Body of pancreas (tissue), 4 donors: ENCODE data around the gene IL10.

ENCODE experiments used
- CTCF ChIP-seq, 7 experiments: fragments of 450-650 bp in 4 of 7; fragments of 200-600 bp in 3 of 7; sonication (generic) in 3 of 7; IDR thresholded peaks; one replicate each; pipeline ENCODE4 v1.5.1; 2016 to 2019; ENCODE audit warnings: antibody characterized with exemption in 7 of 7
- POLR2A ChIP-seq, 3 donors: fragments of 450-650 bp; IDR thresholded peaks; one replicate each; pipeline ENCODE4 v1.6.1; 2016; ENCODE audit warnings: antibody characterized with exemption in 3 of 3, mild to moderate bottlenecking in 2 of 3

- TF ChIP-seq CTCF (IDR thresholded peaks at IDR 0.05) (no peak), POLR2A (IDR thresholded peaks at IDR 0.05) (no peak)
Measured at GRCh38 chr1:206728697-206728987, 43.7 kb downstream of the IL10 start.
